Daoy (cell line): ENCODE measurements around the gene VGLL4. TPM values are rescaled to one million over a fixed set of nuclear protein-coding genes. Genes with fewer than 3 reads are reported as not detected.
"Not testable (repeated sequence)": the region's sequence is repeated elsewhere in the genome, so short reads cannot be mapped to it uniquely, and the experiment has no call there.

Experiments used
- DNase-seq: peaks from one replicate; pipeline ENCODE4 v3.0.0-alpha.2; 2015; ENCODE audit warnings: low read depth
- total RNA-seq: library from RNA; depleted of rRNA; stranded (reverse); fragments of >200 nt; shearing (Covaris generic); gene quantifications from 2 replicates; pipeline ENCODE4 v1.2.3, GENCODE V29; 2014; rRNA removed

The VGLL4 gene
- 32.7 and 35.0 TPM in 2 replicates for total RNA-seq

DNA sequence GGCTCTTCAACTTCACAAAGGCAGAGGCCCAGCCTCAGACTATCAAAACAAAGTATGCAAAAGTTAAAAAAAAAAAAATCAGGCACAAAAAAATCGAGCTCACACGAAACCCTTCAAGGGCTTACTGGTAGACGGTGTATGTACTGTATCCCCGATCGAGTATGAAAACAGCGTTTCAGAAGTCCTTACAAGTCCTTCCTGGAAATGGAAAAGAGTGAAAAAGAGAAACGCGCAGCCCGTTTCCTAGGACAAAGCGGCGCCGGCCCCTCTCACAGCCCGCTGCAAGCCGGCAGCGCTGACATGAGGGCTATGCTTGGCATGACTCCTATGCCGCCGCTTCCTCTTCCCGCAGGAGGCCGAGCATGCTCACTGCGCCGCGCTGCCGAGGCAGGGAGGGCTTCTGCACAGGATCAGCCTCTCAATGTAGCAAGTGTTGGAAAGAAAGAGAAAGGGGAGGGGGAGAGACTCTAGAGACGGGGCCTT, at the start of gene VGLL4:
VGLL4 (minus strand) TSS at position 311 of the 483 bp plus-strand sequence. CDS start 397 bp downstream, outside the sequence.
- DNase-seq = peak; percentile 92

- DNase-seq = no peak
Observed at GRCh38 chr3:11692532-11692813, 48.8 kb upstream of the VGLL4 start.

GRCh38 chr3:11691767-11692531, 48.2 kb upstream of the VGLL4 start:
- DNase-seq = no peak

- no peak for DNase-seq
Observed at GRCh38 chr3:11690863-11691766, 47.4 kb upstream of the VGLL4 start.

DNA sequence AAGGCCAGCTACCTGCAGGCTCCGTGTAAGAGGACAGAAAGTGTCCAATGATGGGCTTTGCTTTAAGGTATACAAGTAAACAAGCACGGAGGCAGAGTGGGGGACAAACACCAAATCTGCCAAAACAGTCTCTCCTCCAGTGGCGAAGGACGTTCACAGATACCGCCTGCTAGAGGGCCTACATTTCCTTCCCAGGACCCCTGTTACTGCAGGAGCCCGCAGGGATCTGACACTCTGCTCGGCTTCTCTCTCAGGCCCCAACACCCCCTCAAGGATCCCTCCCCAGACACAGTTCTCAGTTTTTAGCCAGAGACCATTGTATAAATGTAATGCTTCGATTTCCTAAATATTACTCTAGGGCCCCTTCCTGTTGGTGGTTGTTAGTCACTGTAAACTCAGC, 46.0 kb upstream of the VGLL4 start:
- DNase-seq = no peak

DNA sequence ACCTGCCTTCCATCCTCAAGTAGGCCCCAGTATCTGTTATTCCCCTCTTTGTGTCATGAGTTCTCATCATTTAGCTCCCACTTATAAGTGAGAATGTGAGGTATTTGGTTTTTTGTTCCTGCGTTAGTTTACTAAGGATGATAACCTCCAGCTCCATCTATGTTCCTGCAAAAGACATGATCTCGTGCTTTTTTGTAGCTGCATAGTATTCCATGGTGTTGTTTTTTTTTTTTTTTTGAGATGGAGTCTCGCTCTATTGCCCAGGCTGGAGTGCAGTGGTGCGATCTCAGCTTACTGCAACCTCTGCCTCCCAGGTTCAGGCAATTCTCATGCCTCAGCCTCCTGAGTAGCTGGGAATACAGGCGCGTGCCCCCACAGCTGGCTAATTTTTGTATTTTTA, 41.3 kb upstream of the VGLL4 start:
- not testable (repeated sequence) for DNase-seq

GRCh38 chr3:11680509-11680908, 36.8 kb upstream of the VGLL4 start:
- no peak for DNase-seq

- DNase-seq = no peak
Observed at GRCh38 chr3:11679964-11680363, 36.2 kb upstream of the VGLL4 start.

GRCh38 chr3:11672363-11672762, 28.6 kb upstream of the VGLL4 start:
- no peak for DNase-seq

- no peak for DNase-seq
Observed at GRCh38 chr3:11671648-11672100, 28.0 kb upstream of the VGLL4 start.

GRCh38 chr3:11668243-11669235, 24.8 kb upstream of the VGLL4 start:
- DNase-seq = no peak

DNA sequence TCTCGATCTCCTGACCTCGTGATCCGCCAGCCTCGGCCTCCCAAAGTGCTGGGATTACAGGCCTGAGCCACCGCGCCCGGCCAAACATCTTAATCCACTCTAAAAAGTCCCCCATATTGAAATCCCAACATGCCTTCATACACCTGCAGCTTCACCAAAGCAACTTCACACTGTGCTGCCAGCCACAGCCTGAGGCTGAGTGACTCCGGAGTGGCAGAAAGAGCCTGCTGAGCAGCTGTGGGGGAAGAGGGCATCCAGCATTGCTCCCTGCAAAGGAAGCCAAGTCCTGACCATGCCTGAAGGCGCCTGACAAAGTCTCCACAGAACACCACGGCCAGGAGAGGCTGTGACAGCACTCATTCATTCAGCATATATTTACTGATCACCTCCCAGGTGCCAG, 21.6 kb upstream of the VGLL4 start:
- no peak for DNase-seq

DNA sequence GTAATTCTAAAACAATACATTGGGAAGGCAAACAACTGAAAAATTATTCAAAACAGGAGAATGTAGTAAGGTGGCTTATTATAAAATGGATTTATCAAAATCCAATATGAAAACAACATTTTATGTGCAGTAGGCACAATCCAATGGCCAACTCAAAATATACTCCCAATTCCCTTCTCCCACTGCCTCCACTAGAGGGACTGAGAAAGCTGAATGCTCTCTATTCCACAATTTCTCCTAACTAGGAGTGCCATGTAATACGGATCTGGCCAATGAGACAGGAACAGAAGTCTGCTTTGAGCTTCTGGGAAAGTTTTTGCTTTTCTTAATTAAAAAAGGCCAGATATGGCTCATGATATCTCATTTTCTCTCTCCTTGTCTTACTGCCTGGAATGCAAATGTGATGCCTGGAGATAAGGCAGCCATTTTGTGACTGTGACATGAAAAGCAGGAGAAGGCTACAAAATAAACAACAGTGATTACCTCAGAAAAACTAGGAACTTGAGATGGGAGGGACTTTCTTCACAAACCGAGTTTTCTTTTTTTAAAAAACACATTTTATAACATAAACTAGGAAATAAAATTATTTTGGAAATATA, 18.8 kb upstream of the VGLL4 start:
- no peak for DNase-seq

- peak; percentile 28 for DNase-seq
Observed at GRCh38 chr3:11661827-11662226, 18.1 kb upstream of the VGLL4 start.

- peak; percentile 17 for DNase-seq
Observed at GRCh38 chr3:11661052-11661656, 17.4 kb upstream of the VGLL4 start.

- no peak for DNase-seq
Observed at GRCh38 chr3:11660242-11660641, 16.5 kb upstream of the VGLL4 start.

DNA sequence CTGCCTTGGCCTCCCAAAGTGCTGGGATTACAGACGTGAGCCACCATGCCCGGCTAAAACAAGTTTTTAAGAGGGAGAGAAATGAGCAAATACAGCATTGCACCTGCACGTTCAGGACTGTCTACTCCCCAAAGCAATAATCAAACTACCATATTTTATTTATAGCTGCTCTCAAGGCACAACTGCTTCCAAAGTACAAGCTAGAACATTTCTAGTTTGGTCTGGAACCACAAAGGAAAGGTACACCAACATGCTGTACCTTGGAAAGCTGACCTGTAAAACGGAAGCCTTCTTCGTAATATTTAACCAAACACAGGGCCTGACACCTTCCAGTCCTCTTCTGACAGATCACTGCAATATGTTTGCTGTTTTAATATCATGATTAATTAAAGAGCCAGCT, 14.5 kb upstream of the VGLL4 start:
- no peak for DNase-seq

DNA sequence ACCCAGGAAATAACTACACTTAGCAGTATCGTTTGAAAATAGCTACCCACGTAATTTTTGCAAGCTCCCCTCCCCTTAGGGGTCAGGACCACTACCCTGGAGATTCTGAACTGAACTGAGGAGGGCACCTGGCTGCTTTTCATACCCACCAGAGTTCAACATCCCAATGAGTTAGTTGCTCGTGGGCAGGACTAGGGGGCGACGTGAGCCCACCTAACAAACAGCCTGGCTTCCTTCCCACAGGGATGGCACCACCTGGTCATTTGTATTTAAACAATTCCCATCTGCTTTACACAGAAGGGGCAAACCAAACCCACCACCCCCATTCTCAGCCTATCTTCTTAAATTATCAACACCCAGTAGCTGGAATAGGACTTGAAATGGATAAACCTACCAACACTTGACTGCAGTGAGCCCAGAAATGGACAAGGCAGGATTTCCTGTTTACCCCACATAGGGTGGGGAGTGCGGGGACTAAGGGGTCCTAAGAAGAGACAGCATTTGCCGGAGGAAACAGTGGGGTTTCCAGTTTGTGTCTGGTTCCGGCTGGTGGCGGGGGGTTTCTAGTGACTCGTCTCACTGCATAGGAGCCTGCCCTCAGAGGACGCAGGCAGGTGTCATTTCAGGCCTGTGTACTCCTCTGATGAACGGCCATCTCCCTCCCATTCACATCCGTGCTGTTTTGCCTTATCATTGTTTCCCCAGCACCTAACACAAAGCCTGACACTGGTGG, 11.6 kb upstream of the VGLL4 start:
- no peak for DNase-seq

DNA sequence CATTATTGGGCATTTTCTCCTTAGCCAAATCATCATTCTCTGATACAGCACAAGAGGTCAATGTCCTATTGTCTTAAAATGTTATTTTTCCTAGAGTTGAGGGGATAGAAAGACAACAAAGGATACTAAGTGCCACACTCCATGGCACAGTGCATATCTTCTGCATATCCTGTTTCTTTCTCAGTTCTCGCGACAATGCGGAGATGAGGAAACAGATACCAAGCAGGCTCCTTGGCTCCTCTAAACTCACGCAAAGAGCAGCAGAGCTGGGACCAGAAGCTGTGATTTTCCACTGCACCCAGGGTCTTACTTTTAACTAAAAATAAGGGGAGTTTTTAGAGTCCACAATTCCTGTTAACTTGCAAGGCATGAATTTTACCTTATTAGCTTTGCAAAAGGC, 10.5 kb upstream of the VGLL4 start:
- no peak for DNase-seq
